K562 (cell line): Measurements from ENCODE around the gene NF1. TPM values are rescaled to one million over a fixed set of nuclear protein-coding genes. Genes with fewer than 3 reads are reported as not detected.
"Not testable (repeated sequence)": the region's sequence is repeated elsewhere in the genome, so short reads cannot be mapped to it uniquely, and the experiment has no call there.

Experiments used
- ATAC-seq: fragments of 200-7000 bp; cut with Tn5 transposase; 3 replicates; pipeline ENCODE4 v1.9.1; 2020; ENCODE audit warnings: moderate library complexity
- BruUV-seq: library from RNA; stranded (reverse); fragments of 400-500 nt; replicated peaks from 2 replicates; lab custom pipeline; 2021; lab: Mats Ljungman, UMichigan
- CTCF ChIA-PET: fragments of 300-600 bp; formaldehyde crosslinking; extraction: SDS; loops from one replicate; lab custom pipeline; 2021; ENCODE audit warnings: low intra/inter-chr PET ratio; lab: Yijun Ruan, JAX
- POLR2A ChIA-PET: fragments of 300-600, 350-650 bp; sonication (Branson Sonifier 250); formaldehyde crosslinking; extraction: SDS; loops from one replicate; lab custom pipeline; 2021; ENCODE audit warnings: antibody characterized with exemption, inconsistent platforms; lab: Yijun Ruan, JAX
- DNase-seq, 4 experiments: peaks; one replicate each; pipeline versions ENCODE4 v3.0.0 to v3.0.0-alpha.2; 2011 to 2018; ENCODE audit warnings: low spot score in 3 of 4, mixed read lengths in 3 of 4; ENCODE audit errors: extremely low read depth in 1 of 4
- FAIRE-seq: peaks from 2 replicates; lab custom pipeline; 2011; peaks lifted over from hg19 to GRCh38; lab: Jason Lieb, UNC
- H2AFZ ChIP-seq: 2 replicates; pipeline ENCODE4 v1.6.0; 2011; ENCODE audit warnings: low read depth, low read length, control low read depth, inconsistent platforms
- H3K27ac ChIP-seq: fragments of 200-600 bp; 3 replicates; pipeline ENCODE4 v1.8.0; 2011; ENCODE audit warnings: low read depth, mild to moderate bottlenecking, control low read depth, inconsistent platforms, low read length, moderate library complexity, mixed read lengths; ENCODE audit errors: extremely low read depth
- H3K27me3 ChIP-seq, 2 experiments: fragments of 300-600 bp in 1 of 2; 2 replicates in 1 of 2; 3 replicates in 1 of 2; pipeline versions ENCODE4 v1.6.0 to v1.8.0; 2011; ENCODE audit warnings: inconsistent platforms in 2 of 2, low read length in 2 of 2, mild to moderate bottlenecking in 1 of 2, mixed read lengths in 1 of 2, moderate library complexity in 1 of 2; ENCODE audit not compliant: control insufficient read depth in 2 of 2, insufficient read depth in 2 of 2
- H3K36me3 ChIP-seq: fragments of 300-600 bp; 3 replicates; pipeline ENCODE4 v1.8.0; 2011; ENCODE audit warnings: mild to moderate bottlenecking, low read length, inconsistent platforms; ENCODE audit not compliant: control insufficient read depth, insufficient read depth
- H3K4me1 ChIP-seq, 2 experiments: fragments of 200-600 bp in 1 of 2; replicated peaks in 1 of 2; 2 replicates in 1 of 2; 3 replicates in 1 of 2; pipeline versions ENCODE4 v1.5.1 to v1.8.0; 2011; ENCODE audit warnings: inconsistent platforms in 2 of 2, low read length in 2 of 2, mild to moderate bottlenecking in 1 of 2, mixed read lengths in 1 of 2, moderate library complexity in 1 of 2; ENCODE audit not compliant: control insufficient read depth in 2 of 2, insufficient read depth in 2 of 2
- H3K4me2 ChIP-seq: 2 replicates; pipeline ENCODE4 v1.6.1; 2011; ENCODE audit warnings: low read length, control low read depth, inconsistent platforms, mixed read lengths; ENCODE audit not compliant: insufficient read depth
- H3K4me3 ChIP-seq: fragments of 200-600 bp; sonication (generic), shearing (Covaris generic); 2 replicates; pipeline ENCODE4 v1.5.1; 2016; ENCODE audit warnings: control low read depth, inconsistent platforms
- H3K79me2 ChIP-seq: fragments of 200-600 bp; 3 replicates; pipeline ENCODE4 v1.8.0; 2011; ENCODE audit warnings: low read length, inconsistent platforms; ENCODE audit not compliant: control insufficient read depth, insufficient read depth
- H3K9ac ChIP-seq, 2 experiments: 2 replicates each; pipeline versions ENCODE4 v1.6.0 to v1.6.1; 2011; ENCODE audit warnings: low read depth in 2 of 2, low read length in 2 of 2, control low read depth in 1 of 2, inconsistent platforms in 1 of 2, mild to moderate bottlenecking in 1 of 2, mixed read lengths in 1 of 2; ENCODE audit not compliant: insufficient read depth in 1 of 2
- H3K9me1 ChIP-seq: one replicate; pipeline ENCODE4 v1.6.0; 2011; ENCODE audit warnings: inconsistent platforms, mild to moderate bottlenecking, low read length, moderate library complexity; ENCODE audit not compliant: control insufficient read depth, insufficient read depth
- H3K9me3 ChIP-seq: replicated peaks from 2 replicates; pipeline ENCODE4 v1.5.1; 2011; ENCODE audit warnings: low read depth, low read length, inconsistent platforms; ENCODE audit not compliant: control insufficient read depth, insufficient read depth
- H4K20me1 ChIP-seq: replicated peaks from 2 replicates; pipeline ENCODE4 v1.6.1; 2011; ENCODE audit warnings: low read length, inconsistent platforms, mixed read lengths; ENCODE audit not compliant: control insufficient read depth, insufficient read depth
- AFF1 ChIP-seq, 2 experiments: fragments of 450-650 bp; IDR thresholded peaks; 2 replicates each; pipeline ENCODE4 v1.6.1; 2018; ENCODE audit warnings: mild to moderate bottlenecking in 2 of 2, low read depth in 1 of 2; ENCODE audit not compliant: partially characterized antibody in 2 of 2
- ATF7 ChIP-seq: fragments of 450-650 bp; IDR thresholded peaks from 2 replicates; pipeline ENCODE4 v1.7.1; 2014; ENCODE audit warnings: mild to moderate bottlenecking, moderate library complexity
- EGR1 ChIP-seq: fragments of 450-650 bp; conservative IDR thresholded peaks from 2 replicates; pipeline ENCODE4 v1.6.1; 2017; ENCODE audit warnings: mild to moderate bottlenecking
- FOSL1 ChIP-seq: fragments of 200-800 bp; sonication (Bioruptor generic); conservative IDR thresholded peaks from 2 replicates; pipeline ENCODE4 v1.6.1; 2016; ENCODE audit warnings: missing genetic modification characterization, missing compliant biosample characterization
- RFX7 ChIP-seq: fragments of 250-450 bp; sonication (Bioruptor Pico); IDR thresholded peaks from 2 replicates; pipeline ENCODE4 v1.5.1; 2021; ENCODE audit warnings: mild to moderate bottlenecking
- SAFB ChIP-seq: fragments of 200-400 bp; formaldehyde crosslinking; IDR thresholded peaks from 2 replicates; pipeline ENCODE4 v1.6.1; 2017; ENCODE audit warnings: low read depth, low read length, borderline replicate concordance
- SUPT5H ChIP-seq: fragments of 450-650 bp; IDR thresholded peaks from 2 replicates; pipeline ENCODE4 v1.6.1; 2016
- ZBTB5 ChIP-seq: fragments of 450-650 bp; IDR thresholded peaks from 2 replicates; pipeline ENCODE4 v1.6.1; 2017; ENCODE audit warnings: antibody characterized with exemption
- ZNF174 ChIP-seq: fragments of 250-450 bp; sonication (Bioruptor Pico); IDR thresholded peaks from 2 replicates; pipeline ENCODE4 v1.4.0; 2020; ENCODE audit warnings: mild to moderate bottlenecking
- ZNF707 ChIP-seq: fragments of 250-450 bp; sonication (Bioruptor Pico); conservative IDR thresholded peaks from 2 replicates; pipeline ENCODE4 v1.8.0; 2022; ENCODE audit warnings: inconsistent platforms, mild to moderate bottlenecking, moderate library complexity
- WGBS: fragments of 100-300 bp; shearing (Covaris generic); methylation state at CpG from one replicate; pipeline ENCODE4 v1.1.6; 2016; ENCODE audit warnings: low coverage, mixed read lengths; ENCODE audit not compliant: insufficient coverage; ENCODE audit errors: missing lambda C conversion rate; 5-methylcytosine and 5-hydroxymethylcytosine counted together
- in situ Hi-C: fragments of 300-500 bp; cut with MboI; formaldehyde crosslinking; loops from 4 replicates; pipeline ENCODE4 v1.15.0; 2018; ENCODE audit warnings: inconsistent platforms, mixed read lengths
- intact Hi-C: fragments of 100-400 bp; cut with micrococcal nuclease; formaldehyde crosslinking; loops from 2 replicates; pipeline ENCODE4 v1.14.2; 2022
- polyA plus RNA-seq, 8 experiments: library from polyadenylated mRNA; depleted of rRNA in 4 of 8; stranded (reverse) in 5 of 8; unstranded in 3 of 8; fragments of >200 nt; fragmentation: Nextera tagmentation in 2 of 8; fragmentation: Illumina TruSeq in 1 of 8; extraction: Ambion mirVana in 2 of 8; extraction: Trizol in 1 of 8; gene quantifications; 2 replicates each; pipeline versions ENCODE4 v1.2.1 to v1.2.3, GENCODE V29; 2011 to 2014; ENCODE audit warnings: inconsistent platforms in 1 of 8, missing spikeins in 1 of 8
- total RNA-seq, 7 experiments: library from RNA; depleted of rRNA in 6 of 7; stranded (reverse); fragments of >200 nt in 6 of 7; fragmentation: Illumina TruSeq in 2 of 7; extraction: Trizol in 2 of 7; gene quantifications; 2 replicates each; pipeline versions ENCODE4 v1.2.1 to v1.2.3, GENCODE V29; 2011 to 2021; ENCODE audit warnings: low replicate concordance in 1 of 7

Gene NF1
- total and polyA plus RNA-seq, 9 of the 15 experiments (the other 6 are each of a cell fraction or from before 2014, with no cell fraction given) = 3.4 to 41.9 (median 24.3) TPM

GRCh38 chr17:31198026-31198425 is 103.2 kb downstream of the NF1 start (continued):
- TF ChIP-seq ZBTB5 (no peak), RFX7 (CRISPR knock-in tag) (no peak), AFF1 (IDR thresholded peaks at IDR 0.05; ENCODE audit: low read depth in 1 of 2, partially characterized antibody in 2 of 2) (no peak), ZNF174 (CRISPR knock-in tag) (no peak), ZNF707 (CRISPR knock-in tag) (no peak), SUPT5H (no peak), SAFB (no peak), FOSL1 (tag) (no peak), ATF7 (no peak), EGR1 (no peak)

DNA sequence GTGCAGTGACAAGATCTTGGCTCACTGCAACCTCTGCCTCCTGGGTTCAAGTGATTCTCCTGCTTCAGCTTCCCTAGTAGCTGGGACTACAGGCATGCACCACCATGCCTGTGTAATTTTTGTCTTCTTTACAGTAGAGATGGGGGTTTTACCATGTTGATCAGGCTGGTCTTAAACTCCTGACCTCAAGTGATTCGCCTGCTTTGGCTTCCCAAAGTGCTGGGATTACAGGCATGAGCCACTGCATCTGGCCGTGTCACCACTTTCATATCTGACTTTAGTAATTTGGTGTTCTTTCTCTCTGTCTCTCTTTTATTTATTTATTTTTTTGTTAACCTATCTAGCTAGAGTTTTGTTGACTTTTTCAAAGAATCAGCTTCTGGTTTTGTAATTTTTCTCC is 103.9 kb downstream of the NF1 start:
- H3K27me3 ChIP-seq, FAIRE-seq, H4K20me1 ChIP-seq, H3K79me2 ChIP-seq, BruUV-seq, in situ Hi-C loops, H3K9me3 ChIP-seq, intact Hi-C loops, H3K4me2 ChIP-seq, H3K4me3 ChIP-seq, DNase-seq, H3K9me1 ChIP-seq, H3K9ac ChIP-seq, POLR2A ChIA-PET, H2AFZ ChIP-seq, H3K27ac ChIP-seq, H3K4me1 ChIP-seq, ATAC-seq, CTCF ChIA-PET: not testable (repeated sequence)
- peaks cover 17% of the 10 kb centered on the region; the same call in 1 of the 3 replicates for H3K36me3 ChIP-seq
- 62% methylated on average over 2 of the region's 2 CpGs for WGBS
